ENCODE results near the gene CCDC177.
"Not testable (repeated sequence)": the region's sequence is repeated elsewhere in the genome, so short reads cannot be mapped to it uniquely, and the experiment has no call there.

- TF ChIP-seq POLR2A, CTCF, POLR2AphosphoS5 (IDR thresholded peaks at IDR 0.05): not testable (repeated sequence)
Measured at GRCh38 chr14:69599431-69599830, 24.8 kb upstream of the CCDC177 start.

Data from breast epithelium (tissue), 3 donors.